SKM-1 (cell line): Measurements from ENCODE around the gene PLPP2.

Experiments
- DNase-seq: peaks from one replicate; lab custom pipeline; 2025; ENCODE audit not compliant: unreplicated experiment; lab: John Stamatoyannopoulos, UW

The PLPP2 gene

GRCh38 chr19:315811-316210 lies 24.6 kb upstream of the PLPP2 start:
- DNase-seq: no peak

- DNase-seq: no peak
These were observed 23.0 kb upstream of the PLPP2 start for GRCh38 chr19:313988-314815.

DNA sequence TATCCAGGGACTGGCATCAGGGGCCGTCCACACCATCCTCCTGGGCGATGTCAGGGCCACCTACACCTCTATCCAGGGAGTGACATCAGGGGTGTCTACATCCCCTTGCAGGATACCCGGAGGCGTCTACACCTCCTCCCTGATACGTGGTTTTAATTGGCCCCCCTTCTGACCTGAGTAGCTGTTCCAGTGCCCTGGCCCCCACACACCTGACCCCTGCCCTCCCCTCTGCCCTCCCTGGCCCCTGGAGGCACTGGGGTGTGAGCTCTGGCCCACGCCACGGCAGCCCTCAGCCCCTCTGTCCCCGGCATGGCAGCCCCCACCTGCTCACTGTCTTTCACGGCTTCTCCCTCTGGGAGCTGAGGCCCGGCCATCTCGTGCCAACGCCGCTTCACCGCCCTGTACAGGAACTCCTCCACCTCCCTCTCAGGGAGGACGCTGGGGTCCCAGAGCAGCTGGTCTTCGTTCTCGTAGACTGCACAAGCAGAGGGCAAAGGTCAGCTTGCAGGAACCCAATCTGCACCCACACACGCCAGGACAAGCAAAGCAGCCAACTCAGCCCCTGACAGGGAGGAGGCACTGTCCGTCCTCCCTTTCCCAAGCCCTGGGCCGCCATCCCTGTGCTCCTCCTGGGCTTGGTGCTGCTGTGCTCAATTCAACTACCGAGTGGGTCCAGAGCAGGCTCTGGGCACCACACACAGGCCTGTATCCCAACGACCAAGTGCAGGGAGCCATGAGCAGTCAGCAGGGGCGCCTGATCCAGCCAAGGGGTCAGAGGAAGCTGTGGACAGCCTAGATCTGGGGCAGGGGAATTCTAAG lies 22.2 kb upstream of the PLPP2 start:
- no peak for DNase-seq

DNA sequence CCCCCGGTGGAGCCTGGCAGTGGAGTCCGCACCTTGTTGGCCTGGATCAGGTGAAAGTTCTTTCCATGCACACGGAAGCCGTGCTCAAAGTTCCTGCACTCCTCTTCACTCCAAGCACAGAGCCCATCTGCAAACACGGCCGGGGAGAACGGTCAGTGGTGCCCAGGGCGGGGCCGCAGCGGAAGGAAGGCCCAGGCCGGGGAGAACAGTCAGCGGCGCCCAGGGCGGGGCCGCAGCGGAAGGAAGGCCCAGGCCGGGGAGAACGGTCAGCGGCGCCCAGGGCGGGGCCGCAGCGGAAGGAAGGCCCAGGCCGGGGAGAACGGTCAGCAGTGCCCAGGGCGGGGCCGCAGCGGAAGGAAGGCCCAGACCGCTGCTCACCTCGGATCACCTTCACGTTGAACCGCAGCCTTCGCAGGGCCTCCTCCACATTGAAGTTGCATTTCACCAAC lies 20.6 kb upstream of the PLPP2 start:
- no peak for DNase-seq

GRCh38 chr19:310781-311496 lies 19.7 kb upstream of the PLPP2 start:
- no peak for DNase-seq

- no peak for DNase-seq
These were observed 19.0 kb upstream of the PLPP2 start for GRCh38 chr19:310141-310651.

DNA sequence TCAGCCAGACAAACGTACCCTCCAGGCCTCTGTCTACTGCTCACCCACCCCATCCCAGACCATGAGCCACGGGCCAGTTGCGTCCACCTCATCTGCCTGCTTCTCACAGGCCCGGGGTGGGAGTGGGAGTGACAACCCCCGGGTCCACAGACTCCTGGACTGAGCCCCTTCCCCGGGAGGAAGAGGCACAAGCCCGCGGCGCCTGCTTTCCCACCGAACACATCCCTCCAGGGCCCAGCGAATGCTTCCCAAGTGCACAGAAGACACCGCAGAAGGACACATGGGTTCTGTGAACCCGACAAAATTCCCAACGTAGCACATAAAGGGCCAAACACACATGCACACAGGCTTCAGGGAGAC lies 18.0 kb upstream of the PLPP2 start:
- DNase-seq: no peak

- no peak for DNase-seq
These were observed 17.4 kb upstream of the PLPP2 start for GRCh38 chr19:308471-309205.

DNA sequence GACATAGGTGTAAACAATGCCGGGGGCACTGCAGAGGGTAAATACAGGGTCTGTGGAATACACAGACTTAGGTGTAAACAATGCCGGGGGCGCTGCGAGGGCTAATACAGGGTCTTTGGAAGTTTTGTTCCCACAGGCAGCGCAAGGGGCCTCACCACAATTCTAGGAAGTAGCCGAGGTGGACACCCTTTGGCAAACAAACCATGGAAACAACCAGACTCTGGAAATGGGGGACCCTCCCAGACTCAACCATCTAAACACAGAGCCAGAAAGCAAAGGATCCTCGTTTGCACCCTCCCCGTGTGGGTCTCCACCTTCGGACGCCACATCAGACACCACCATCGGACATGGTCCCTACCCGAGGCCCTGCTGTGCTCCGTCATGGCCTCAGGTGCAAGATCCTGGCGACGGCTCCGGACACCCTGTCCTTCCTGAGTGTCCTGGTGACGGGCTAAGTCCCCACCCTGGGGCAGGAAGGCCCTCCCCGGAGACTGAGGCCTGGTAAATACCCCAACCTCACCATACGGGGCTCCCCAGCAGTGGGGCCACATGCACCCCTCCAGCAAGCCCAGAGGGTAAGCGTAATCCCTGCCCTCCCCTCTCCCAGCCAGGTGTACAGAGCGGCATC lies 16.7 kb upstream of the PLPP2 start:
- DNase-seq: no peak

DNA sequence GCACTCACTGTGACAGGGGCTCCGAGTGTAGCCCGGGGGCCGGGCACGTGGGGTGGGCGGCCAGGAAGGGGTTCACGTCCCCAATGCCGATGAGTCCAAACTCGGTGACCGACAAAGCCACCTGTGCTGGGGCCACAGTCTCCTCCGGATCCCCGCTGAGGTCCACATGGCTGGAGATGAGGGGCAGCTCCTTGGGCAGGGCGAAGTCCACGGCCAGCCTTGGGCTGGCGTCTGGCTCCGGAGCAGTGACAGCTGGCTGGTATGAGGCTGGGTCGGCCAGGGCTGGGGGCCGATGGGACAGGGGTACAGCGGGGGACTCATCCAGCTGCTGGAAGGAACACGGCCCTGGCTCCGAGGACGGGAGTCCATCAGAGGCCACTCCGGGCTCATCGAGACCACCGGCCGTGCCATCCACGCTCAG lies 15.9 kb upstream of the PLPP2 start:
- no peak for DNase-seq

GRCh38 chr19:306151-306900 lies 15.1 kb upstream of the PLPP2 start:
- DNase-seq: no peak

DNA sequence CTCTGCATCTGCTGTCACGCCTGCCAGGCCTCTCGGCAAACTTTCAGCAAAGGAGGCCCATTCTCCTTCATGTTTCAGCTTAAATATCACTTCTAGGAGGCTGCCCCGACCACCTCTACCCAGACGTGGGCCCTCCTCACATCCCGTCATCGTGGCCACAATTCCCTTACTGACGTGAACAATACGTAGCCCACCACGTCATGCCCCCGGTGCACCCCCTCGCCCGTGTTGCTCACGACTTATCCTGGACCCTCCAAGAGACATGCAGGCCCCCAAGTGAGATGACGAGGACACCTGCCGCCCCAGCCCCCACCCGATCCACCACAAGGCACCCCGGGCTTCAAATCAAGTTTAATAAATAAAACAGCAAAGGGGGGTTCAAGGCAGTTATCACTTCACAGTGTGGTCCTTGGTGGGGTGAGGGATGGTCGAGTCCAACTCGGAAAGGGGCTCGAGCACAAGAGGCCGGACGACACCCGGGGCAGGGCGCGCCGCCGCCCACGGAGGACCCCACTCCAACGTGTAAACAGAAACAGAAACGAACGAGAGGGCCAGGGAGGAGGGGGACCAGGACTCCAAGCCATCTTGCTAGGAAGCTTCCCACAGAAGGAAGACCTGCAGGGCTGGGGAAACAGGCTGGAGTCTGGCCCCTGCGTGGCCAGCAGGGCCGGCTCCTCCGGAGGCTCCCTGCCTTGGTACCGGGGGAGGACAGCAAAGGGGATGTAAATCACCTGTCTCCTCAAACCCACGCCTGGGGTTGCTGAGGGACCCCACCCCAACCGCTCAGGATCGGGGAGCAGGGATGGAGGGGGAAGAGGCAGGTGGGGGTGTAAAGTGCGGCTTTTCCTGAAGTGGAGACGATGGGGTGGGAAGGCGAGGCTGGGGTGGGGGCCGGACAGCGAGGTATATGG lies 14.3 kb upstream of the PLPP2 start:
- no peak for DNase-seq

GRCh38 chr19:296476-297225 lies 5.4 kb upstream of the PLPP2 start:
- DNase-seq: peak; percentile 12

- no peak for DNase-seq
These were observed 4.6 kb upstream of the PLPP2 start for GRCh38 chr19:295687-296370.

- peak; percentile 4 for DNase-seq
These were observed 3.9 kb upstream of the PLPP2 start for GRCh38 chr19:294946-295686.

GRCh38 chr19:294341-294945 lies 3.2 kb upstream of the PLPP2 start:
- no peak for DNase-seq
